ENCODE data around the gene OLA1. TPM values are rescaled to one million over a fixed set of nuclear protein-coding genes. Genes with fewer than 3 reads are reported as not detected.

The OLA1 gene
- total RNA-seq, 1 experiment from 2014 or later = 110 TPM

DNA sequence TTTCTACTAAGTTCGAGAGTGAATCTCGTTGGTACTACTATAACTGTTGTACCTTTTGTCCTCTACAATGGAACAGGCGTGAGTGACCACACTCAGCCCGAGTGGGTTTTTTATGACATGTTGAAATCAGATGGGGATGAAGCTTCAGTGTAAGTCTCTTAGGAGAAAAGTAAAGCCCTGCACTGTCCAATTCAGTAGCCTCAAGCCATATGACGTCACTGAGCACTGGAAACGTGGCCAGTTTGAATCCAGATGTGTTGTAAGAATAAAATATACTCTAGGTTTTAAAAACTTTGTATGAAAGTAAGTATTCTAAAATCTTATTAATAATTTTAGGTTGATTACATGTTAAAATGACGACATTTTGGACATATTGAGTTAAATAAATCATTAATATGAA lies 181.5 kb downstream of the OLA1 start:
- DNase-seq (ENCODE audit: low read depth) = no peak

DNA sequence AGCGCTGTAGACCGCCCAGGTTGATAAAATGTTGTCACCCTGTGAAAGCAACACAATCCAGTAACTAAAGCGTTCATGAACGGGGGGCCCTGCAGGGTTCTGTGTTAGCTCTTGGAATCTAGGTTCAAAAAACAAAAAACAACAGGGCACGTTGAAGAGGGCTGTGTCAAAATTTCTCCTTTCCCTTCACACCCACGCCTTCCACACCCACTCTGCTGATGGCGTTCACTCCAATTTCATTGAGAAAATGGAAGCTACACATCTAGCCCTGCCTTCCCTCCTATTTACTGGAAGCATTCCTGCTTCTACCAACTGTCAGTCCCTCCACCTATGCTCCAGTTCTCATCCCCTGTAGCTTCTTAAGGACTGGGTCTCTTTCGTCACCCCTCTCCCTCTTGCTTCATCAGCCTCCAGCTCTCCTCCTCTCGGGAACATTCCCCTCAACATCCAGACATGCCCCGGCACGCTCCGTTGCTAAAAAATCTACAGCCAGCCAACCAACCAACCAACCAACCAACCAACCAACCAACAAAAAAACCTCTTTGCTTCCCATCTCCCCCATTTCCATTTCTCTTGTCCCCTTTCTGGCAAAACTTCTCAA lies 184.7 kb downstream of the OLA1 start:
- no peak for DNase-seq (ENCODE audit: low read depth)

DNA sequence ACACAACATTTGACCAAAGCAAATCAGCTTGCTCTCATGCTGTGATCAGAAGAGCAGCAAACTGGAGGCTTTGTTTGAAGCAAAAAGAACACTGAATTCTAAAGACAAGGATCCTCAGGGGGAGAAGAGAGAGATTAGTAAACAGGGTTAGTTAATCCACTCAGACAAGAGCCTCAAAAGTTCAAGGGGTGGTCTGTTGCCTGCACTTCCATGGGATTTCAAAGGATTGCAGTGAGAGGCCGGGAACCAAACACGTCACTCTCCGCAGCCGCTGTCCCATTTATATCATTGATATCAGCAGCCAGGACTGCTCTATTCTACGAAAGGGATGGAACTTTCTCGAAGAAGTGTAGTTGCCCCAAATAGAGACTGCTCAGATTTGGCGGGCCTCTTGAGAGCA lies 185.4 kb downstream of the OLA1 start:
- DNase-seq (ENCODE audit: low read depth) = no peak

DNA sequence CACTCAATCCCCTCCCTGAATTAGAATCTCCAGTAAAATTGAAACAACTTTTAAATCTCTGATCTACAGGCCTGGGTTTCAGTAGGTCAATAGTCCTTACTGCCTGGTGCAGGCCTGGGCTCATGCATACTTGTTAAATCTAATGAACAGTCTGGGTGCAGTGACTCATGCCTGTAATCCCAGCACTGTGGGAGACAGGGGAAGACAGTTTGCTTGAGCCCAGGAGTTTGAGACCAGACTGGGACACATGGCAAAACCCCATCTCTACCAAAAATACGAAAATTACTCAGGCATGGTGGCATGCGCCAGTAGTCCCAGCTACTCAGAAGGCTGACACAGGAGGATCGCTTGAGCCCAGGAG lies 188.5 kb downstream of the OLA1 start:
- peak; percentile 61 for DNase-seq (ENCODE audit: low read depth)

DNA sequence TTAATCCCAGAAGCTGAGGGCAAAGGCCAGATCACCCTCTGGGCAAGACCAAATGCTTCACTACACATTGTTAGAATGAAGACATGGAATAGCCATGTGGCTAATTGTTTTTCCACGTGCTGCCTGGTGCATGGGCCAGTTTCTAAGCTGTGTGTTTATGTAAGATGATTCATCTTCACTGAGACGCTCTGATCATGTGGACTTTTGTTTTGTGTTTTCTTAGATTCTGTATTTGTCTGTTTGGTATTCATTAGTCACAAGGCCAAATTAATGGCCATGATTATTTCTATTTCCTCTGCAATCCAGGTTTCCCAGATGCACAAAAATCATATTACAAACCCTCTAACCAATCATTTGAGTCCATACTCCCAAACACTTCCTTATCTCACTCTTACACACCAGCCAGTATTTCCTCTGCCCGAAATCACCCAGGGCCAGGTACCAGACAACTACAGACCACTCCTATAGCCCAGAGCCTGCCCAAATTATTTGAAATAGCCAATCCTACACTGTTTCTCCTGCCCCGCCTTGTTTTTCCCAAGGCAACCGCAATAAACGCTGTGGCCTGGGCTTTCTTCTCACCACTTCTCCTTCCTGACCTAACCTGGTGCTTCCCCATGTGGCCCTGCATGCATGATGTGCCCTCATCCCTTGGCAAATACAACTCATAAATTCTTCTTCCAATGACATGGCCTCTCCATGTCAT lies 189.0 kb downstream of the OLA1 start:
- peak; percentile 78 for DNase-seq (ENCODE audit: low read depth)

DNA sequence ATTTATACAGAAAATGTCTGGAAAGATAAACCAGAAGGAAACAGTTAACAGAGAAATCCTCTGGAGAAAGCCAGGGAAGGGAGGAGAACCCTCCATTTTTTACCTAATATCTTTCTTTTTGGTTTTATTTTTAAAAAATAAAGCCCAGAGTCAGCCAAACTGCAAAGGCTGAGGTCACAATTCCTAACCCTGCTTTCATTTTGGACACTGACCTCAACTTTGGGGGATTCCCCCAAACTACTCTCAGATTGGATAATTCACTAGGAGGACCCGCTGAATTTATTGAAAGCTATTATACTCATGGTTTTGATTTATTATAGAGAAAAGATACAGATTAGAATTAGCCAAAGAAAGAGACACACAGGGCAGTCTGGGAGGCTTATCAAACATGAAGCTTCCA lies 189.9 kb downstream of the OLA1 start:
- DNase-seq (ENCODE audit: low read depth) = no peak

DNA sequence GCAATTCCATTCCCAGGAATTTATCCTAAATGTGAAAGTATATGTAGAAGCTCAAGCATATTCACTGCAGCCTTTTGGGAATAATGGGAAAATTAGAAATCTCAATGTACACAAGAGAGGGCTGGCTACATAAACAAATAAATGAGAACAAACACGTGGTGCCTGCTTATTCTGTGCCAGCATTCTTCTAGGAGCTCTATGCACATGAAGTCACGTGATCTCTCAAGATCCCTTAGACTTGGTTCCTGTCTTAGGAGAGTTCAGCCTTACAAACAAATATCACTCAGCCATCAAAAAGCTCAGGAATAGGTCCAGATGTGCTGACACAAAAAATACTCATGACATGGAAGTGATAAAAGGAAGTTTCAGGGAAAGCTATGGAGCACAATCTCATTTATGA lies 190.3 kb downstream of the OLA1 start:
- DNase-seq (ENCODE audit: low read depth) = no peak

DNA sequence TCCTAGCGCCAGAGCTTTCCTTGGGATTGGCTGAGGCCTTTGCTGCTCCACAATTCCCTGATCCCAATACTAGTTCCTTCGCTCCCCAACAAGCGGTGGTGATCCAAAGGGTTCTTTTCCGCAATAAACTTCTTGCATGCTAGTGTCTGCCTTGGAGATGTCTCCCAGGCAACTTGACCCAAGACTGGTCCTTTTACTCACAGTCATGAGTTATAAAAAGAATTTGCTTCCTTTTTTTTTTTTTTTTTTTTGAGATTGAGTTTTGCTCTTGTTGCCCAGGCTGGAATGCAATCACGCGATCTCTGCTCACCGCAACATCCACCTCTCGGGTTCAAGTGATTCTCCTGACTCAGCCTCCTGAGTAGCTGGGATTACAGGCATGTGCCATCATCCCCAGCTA lies 193.4 kb downstream of the OLA1 start:
- no peak for DNase-seq (ENCODE audit: low read depth)

DNA sequence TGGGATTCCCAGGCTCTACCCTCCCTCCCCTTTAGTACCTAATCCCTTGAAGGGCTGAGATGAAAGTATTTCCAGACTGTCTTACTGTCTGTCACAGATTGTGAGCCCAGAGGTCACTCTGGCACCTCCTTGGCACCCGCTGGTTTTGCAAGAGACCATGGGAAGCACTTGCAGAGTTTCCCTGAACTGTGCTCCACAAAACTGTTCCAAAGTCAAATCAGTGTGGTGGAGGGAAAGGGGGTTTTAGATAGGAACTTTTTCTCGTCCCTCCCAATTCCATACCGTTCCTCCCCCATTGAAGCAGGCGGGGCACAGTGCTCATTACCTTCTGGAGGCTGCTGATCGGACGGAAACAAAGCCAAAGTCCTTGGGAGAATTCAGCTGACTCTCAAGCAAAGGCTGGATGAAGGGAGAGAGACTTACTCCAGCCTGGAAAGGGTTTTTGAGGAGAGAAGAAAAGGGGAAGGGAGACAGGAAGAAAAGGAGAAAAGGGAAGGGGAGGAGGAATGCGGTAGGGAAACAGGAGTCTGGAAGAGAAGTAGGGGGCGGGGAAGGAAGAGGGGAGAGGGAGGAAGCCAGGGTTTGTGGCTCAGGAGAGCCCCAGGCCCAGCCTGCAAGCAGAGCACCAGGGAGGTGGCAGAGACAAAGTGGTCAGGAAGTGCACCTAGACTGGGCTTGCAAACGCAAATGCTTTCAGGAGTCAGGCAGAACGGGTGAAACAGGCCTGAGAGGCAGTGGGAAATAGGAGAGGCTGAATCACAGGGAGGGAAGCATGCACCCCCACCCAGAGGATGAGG lies 194.8 kb downstream of the OLA1 start:
- no peak for DNase-seq (ENCODE audit: low read depth)

DNA sequence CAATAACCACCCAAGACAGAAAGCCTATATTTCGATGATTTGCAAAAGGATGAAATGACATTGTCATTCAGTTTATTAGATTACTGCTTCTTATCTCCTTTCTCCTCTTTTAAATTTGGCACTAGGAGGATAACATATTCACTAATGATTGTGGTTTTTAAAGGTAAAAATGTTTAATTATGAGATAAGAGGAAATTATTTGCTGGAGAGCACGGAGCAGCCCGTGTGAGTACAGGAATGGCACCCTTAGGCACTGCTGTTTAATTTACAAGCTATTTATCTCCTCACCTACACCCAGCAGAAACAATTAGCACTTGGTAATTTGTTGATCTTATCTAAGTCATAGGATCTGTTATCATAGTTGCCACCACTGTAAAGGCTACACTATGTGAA lies 195.8 kb downstream of the OLA1 start:
- no peak for DNase-seq (ENCODE audit: low read depth)

DNA sequence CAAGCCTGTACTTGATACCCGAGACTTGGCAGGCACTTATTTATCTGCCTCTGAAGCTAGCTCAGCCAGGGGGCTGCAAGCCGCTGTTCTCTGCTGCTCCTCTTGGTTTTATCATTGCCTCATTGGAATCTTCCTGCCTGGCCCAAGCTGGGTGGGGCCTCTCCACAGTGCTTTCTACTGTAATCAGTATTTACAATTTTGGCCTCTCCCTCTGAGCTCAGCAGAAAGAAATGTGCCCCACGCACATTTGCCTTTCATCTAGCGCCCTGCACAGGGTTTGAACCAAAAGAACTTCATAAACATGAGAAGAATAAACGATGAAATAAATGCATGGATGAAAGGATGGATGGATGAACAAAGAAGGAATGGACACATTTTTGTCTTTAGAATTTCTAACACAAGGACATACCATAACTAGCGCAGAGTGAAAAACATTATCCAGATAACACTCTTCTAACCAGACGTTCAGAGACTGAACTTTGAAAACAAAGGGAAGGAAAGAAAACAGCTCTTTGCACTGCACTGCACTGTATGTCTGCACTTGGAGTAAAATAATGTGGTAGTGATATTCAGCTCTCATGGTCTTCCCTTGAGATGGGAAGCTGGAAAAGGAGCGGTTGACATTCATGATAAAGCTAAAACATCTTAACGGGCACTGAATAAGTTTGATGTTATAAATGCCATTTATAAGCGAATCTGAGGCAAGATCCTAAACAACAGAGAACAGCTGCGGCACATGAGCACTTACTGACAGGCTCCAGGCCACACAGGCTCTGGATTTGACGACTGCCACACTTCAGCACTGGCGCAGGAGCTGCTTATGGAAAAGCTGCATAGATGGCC lies 196.4 kb downstream of the OLA1 start:
- DNase-seq (ENCODE audit: low read depth) = peak; percentile 53

DNA sequence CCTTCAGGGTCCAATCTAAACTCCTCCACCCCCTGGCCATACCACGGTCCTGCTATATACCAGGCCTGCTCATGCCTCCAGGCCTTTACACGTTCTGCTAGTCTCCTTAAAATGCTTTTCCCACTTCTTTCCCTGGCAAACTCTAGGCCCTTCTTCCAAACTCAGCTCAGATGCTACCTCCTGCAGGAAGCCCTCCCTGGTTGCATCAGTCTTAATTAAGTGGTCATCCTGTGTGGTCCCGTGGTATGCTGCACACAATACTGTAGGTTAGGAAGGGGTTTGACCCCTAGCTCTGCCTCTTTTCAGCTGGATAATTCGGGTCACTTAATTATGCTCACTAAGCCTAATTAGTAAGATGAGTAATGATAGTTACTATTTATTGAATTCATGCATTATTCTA lies 197.3 kb downstream of the OLA1 start:
- no peak for DNase-seq (ENCODE audit: low read depth)

DNA sequence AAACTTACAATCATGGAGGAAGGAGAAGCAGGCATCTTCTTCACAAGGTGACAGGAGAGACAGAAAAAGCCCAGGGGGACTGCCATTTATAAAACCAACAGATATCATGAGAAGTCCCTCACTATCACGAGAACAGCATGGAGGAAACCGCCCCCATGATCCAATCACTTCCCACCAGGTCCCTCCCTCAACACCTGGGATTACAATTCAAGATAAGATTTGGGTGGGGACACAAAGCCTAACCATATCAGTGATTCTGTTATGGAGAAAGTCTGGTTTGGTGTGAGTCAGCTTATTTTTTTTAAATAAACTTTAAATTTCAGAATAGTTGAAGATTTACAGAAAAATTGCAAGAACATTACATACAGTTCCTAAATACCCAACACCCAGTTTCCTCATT lies 198.4 kb downstream of the OLA1 start:
- no peak for DNase-seq (ENCODE audit: low read depth)

DNA sequence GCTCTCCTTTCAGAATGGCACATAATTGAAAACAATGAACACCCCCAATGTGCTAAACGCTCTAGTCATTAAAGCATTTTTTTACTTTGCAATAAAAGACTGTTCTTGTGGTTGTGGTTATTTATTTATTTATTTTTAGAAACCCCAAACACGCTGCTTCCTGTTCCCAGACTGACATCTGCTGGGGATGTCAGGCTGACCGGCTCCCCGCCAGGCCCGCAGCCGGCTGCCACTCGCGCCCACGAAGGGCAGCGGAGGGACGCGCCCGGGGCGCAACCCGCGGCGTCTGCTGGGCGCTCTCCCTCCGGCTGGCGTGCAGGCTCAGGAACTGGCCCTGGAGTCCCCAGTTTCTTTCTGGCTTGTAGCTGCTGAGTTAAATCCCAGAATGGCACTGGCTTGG lies 200.1 kb downstream of the OLA1 start:
- DNase-seq (ENCODE audit: low read depth) = no peak

DNA sequence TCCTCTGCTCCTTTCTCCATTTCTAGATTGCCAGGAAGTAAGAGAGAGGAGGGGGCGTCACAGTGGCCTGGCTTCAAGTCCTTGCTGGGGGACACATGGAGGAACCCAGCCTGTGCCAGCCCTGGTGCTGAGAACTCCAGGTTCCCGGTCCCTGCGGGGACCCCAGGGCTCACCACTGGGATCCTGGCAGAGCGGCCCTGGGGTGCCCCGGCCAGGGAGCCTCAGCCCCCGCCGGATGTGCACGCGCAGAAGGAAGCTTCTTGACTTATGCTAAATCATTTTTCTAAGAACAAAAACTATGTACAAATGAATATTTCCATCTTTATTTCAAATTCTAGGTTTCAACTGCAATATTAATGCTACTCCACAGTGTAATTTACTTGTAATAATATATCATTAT lies 200.6 kb downstream of the OLA1 start:
- no peak for DNase-seq (ENCODE audit: low read depth)

DNA sequence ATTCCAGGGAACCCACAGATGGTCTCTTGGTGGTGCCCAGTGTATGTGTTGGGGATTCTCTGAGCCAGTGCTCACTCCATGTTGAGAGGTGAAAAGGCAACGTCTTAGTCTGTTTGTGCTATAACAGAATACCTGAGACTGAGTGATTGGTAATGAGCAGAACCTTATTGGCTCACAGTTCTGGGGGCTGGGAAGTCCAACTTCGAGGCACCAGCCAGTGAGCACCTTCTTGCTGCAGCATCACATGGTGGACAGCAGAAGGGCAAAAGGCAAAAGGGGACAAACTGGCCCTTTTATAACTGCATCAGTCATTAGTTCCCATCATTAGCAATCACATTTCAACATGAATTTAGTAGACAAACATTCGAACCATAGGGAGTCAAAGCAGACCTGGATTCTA lies 202.2 kb downstream of the OLA1 start:
- DNase-seq (ENCODE audit: low read depth) = no peak

DNA sequence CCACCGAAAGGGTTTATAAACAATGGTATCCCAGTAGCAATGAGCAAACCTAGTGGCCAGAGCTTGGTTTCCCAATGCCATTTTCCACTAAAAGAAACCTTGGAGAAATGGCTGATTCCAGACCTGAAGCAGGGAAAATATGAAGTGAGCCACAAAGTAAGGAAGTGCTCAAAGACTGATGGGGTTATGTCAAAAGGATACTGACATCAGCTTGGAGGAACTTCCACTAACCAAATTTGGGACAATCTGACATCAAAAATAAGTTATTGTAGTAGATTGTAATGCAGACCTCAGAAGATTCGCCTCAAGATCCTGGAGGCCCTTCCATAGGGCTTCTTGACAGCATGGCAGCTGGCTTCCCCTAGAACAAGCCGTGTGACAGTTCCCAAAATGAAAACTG lies 203.8 kb downstream of the OLA1 start:
- no peak for DNase-seq (ENCODE audit: low read depth)

DNA sequence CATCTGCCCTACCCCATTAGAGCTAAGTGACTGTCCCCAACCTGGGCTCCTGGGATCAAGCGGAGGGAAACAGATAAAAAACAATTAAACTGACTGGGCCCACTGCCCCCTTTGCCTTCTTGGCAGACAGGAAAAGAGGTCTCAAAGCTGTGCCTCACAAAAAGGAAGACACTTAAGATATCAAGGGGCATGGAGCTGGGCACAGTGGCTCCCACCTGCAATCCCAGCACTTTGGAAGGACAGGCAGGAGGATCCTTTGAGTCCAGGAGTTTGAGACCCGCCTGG lies 208.0 kb downstream of the OLA1 start:
- no peak for DNase-seq (ENCODE audit: low read depth)

DNA sequence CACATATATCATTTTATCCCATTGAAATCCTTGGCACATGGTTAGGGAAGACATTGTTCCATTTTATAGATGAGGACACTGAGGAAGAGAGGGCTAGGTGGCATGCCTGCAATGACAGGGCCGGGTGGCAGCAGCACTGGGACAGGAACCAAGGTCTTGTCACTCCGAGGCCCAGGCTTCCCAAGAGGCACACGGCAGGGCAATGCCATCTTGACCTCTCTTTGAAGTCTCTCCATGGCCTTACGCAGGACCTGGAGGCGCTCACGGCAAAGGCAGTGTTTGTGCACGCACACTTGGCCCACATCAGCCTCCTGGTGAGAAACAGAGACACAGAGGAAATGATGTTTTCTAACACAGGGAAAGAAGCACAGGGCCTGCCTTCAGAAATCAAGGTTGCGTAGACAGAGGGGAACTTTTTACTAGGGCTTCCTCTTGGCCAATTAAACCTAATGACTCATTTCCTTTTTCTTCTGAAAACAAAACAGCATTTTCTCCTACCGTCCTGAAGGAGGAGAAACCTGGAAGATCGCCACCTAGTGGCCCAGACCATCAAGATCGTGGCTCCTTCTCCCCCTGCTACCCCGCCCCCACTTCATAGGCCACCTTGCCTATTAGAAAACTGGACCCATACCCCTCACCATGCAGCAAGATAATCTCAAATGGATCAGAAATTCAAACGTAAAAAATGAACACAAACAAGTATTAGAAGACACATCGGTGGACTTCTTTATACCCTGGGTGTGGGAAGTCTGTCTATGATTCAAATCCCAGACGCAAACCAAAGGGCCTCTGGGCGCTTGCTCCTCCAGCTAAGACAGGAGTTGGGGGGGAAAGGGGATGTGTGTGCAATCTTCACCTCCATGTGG lies 208.5 kb downstream of the OLA1 start:
- peak; percentile 95 for DNase-seq (ENCODE audit: low read depth)

DNA sequence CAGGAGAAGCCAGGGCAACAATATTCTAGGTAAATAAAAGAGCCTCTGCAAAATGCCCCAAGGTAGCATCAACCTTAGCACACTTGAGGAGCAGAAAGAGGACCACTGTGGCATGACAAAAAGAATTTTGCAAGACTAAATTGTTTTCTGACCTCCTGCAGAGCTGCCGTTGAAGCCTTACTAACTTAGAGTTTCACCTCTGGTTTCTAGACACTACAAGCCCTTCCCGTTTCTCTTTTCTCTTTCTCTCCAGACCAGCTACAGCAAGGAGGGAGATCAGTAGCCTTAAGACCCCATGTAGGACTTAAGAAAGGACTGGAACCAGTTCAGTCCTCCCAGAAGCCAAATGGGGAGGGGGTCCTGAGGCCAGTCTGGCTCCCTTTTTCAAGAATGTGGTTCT lies 209.9 kb downstream of the OLA1 start:
- DNase-seq (ENCODE audit: low read depth) = no peak

DNA sequence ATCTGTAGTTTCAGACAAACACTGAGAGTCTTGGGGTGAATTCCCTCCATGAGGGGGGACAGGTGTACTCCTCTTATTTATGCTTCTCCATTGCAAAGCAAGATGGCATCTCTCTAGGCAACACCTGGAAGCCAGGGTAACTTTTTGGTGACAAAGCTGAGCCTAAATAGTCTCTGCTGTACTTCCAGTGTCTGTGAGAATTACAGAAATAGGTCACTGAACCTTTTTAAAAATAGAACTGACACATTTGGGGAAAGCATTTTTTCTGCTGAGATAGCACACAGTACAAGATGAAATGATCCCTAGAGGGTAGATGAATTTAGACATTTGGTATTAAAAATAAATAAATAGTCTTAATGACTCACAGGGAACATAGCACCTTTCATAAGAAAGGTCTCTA lies 211.5 kb downstream of the OLA1 start:
- DNase-seq (ENCODE audit: low read depth) = no peak

All from M059J (cell line).